K562 (cell line): ENCODE measurements around the gene PPP1R12B. TPM values are rescaled to one million over a fixed set of nuclear protein-coding genes. Genes with fewer than 3 reads are reported as not detected.

Source experiments
- ZNF324 ChIP-seq: fragments of 250-450 bp; sonication (Bioruptor Pico); IDR thresholded peaks from 2 replicates; pipeline ENCODE4 v1.4.0; 2020; ENCODE audit warnings: mild to moderate bottlenecking
- polyA plus RNA-seq, 8 experiments: library from polyadenylated mRNA; depleted of rRNA in 4 of 8; stranded (reverse) in 5 of 8; unstranded in 3 of 8; fragments of >200 nt; fragmentation: Nextera tagmentation in 2 of 8; fragmentation: Illumina TruSeq in 1 of 8; extraction: Ambion mirVana in 2 of 8; extraction: Trizol in 1 of 8; gene quantifications; 2 replicates each; pipeline versions ENCODE4 v1.2.1 to v1.2.3, GENCODE V29; 2011 to 2014; ENCODE audit warnings: inconsistent platforms in 1 of 8, missing spikeins in 1 of 8
- total RNA-seq, 7 experiments: library from RNA; depleted of rRNA in 6 of 7; stranded (reverse); fragments of >200 nt in 6 of 7; fragmentation: Illumina TruSeq in 2 of 7; extraction: Trizol in 2 of 7; gene quantifications; 2 replicates each; pipeline versions ENCODE4 v1.2.1 to v1.2.3, GENCODE V29; 2011 to 2021; ENCODE audit warnings: low replicate concordance in 1 of 7
- TF ChIP-seq, protein P1 (sequence below), 2 experiments: IDR thresholded peaks; 2 replicates each; pipeline ENCODE4 v1.6.1; 2011; ENCODE audit warnings: borderline replicate concordance in 1 of 2, control low read depth in 1 of 2, low read depth in 1 of 2, low read length in 1 of 2, mild to moderate bottlenecking in 1 of 2, mixed read lengths in 1 of 2, moderate library complexity in 1 of 2; ENCODE audit not compliant: insufficient read depth in 1 of 2, insufficient read length in 1 of 2, poor library complexity in 1 of 2, severe bottlenecking in 1 of 2; ENCODE audit errors: extremely low read depth in 1 of 2
- TF ChIP-seq, protein P2 (sequence below), 3 experiments: IDR thresholded peaks in 2 of 3; conservative IDR thresholded peaks in 1 of 3; 2 replicates each; pipeline ENCODE4 v1.5.1; 2011 to 2012; ENCODE audit warnings: low read length in 3 of 3, mild to moderate bottlenecking in 3 of 3, control low read depth in 2 of 3, improper control_type of control experiment in 1 of 3, inconsistent platforms in 1 of 3, low read depth in 1 of 3, mixed read lengths in 1 of 3, moderate library complexity in 1 of 3; ENCODE audit not compliant: insufficient read depth in 2 of 3
- TF ChIP-seq, protein P3 (sequence below): fragments of 250-450 bp; sonication (Bioruptor Pico); IDR thresholded peaks from 2 replicates; pipeline ENCODE4 v1.5.0; 2020; ENCODE audit warnings: mild to moderate bottlenecking, borderline replicate concordance

The PPP1R12B gene
- total and polyA plus RNA-seq, 9 of the 15 experiments (the other 6 are each of a cell fraction or from before 2014, with no cell fraction given) = 0.73 to 16.9 (median 13.6) TPM

DNA sequence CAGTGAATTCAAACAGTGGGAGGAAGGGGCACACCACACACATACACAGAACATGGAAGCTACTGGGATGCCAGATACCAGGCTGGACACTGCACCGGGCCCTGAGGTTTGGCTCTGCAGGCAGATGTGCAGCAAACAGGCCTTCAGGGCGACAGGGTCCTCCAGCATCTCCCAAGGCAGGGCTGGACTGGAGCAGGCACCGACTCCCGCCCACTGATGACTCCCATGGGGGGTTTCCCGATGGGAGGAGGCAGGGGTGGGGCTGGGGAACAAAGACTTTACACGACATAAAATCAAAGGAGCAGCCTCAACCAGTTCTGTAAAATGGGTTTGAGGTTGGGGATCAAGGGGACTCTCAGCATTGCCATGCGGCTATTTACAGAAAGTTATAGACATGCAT is 243.6 kb downstream of the PPP1R12B start (continued):
- no peak for TF ChIP-seq ZNF324 (CRISPR knock-in tag)
- TF ChIP-seq, protein P1, sequence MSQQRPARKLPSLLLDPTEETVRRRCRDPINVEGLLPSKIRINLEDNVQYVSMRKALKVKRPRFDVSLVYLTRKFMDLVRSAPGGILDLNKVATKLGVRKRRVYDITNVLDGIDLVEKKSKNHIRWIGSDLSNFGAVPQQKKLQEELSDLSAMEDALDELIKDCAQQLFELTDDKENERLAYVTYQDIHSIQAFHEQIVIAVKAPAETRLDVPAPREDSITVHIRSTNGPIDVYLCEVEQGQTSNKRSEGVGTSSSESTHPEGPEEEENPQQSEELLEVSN (IDR thresholded peaks at IDR 0.05; ENCODE audit: borderline replicate concordance in 1 of 2, extremely low read depth in 1 of 2, insufficient read depth in 1 of 2, insufficient read length in 1 of 2, low read depth in 1 of 2, low read length in 1 of 2, poor library complexity in 1 of 2, severe bottlenecking in 1 of 2) = no peak
- TF ChIP-seq, protein P2, sequence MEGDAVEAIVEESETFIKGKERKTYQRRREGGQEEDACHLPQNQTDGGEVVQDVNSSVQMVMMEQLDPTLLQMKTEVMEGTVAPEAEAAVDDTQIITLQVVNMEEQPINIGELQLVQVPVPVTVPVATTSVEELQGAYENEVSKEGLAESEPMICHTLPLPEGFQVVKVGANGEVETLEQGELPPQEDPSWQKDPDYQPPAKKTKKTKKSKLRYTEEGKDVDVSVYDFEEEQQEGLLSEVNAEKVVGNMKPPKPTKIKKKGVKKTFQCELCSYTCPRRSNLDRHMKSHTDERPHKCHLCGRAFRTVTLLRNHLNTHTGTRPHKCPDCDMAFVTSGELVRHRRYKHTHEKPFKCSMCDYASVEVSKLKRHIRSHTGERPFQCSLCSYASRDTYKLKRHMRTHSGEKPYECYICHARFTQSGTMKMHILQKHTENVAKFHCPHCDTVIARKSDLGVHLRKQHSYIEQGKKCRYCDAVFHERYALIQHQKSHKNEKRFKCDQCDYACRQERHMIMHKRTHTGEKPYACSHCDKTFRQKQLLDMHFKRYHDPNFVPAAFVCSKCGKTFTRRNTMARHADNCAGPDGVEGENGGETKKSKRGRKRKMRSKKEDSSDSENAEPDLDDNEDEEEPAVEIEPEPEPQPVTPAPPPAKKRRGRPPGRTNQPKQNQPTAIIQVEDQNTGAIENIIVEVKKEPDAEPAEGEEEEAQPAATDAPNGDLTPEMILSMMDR (IDR thresholded peaks at IDR 0.05 in 2 of 3, conservative IDR thresholded peaks at IDR 0.05 in 1 of 3; ENCODE audit: insufficient read depth in 2 of 3, low read depth in 1 of 3, low read length in 3 of 3) = no peak
- TF ChIP-seq, protein P3, sequence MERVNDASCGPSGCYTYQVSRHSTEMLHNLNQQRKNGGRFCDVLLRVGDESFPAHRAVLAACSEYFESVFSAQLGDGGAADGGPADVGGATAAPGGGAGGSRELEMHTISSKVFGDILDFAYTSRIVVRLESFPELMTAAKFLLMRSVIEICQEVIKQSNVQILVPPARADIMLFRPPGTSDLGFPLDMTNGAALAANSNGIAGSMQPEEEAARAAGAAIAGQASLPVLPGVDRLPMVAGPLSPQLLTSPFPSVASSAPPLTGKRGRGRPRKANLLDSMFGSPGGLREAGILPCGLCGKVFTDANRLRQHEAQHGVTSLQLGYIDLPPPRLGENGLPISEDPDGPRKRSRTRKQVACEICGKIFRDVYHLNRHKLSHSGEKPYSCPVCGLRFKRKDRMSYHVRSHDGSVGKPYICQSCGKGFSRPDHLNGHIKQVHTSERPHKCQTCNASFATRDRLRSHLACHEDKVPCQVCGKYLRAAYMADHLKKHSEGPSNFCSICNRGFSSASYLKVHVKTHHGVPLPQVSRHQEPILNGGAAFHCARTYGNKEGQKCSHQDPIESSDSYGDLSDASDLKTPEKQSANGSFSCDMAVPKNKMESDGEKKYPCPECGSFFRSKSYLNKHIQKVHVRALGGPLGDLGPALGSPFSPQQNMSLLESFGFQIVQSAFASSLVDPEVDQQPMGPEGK (CRISPR knock-in tag) = no peak
- TF ChIP-seq, all 486 proteins: peak for 0
